PFSK-1 (cell line): Measurements from ENCODE around the gene PHACTR1.

ENCODE experiments used
- FOXP2 ChIP-seq: optimal IDR thresholded peaks from 2 replicates; pipeline ENCODE3; 2011; ENCODE audit warnings: borderline replicate concordance, control low read depth, inconsistent platforms; ENCODE audit not compliant: insufficient read depth; ENCODE audit errors: extremely low read length, extremely low read depth
- POLR2AphosphoS5 ChIP-seq: IDR thresholded peaks from 2 replicates; pipeline ENCODE4 v1.6.1; 2012; ENCODE audit warnings: low read depth, mild to moderate bottlenecking, control low read depth, low read length, moderate library complexity
- REST ChIP-seq, 2 experiments: IDR thresholded peaks; 2 replicates each; pipeline versions ENCODE4 v1.6.1 to v1.8.0; 2011 to 2012; ENCODE audit warnings: low read depth in 2 of 2, low read length in 2 of 2, control low read depth in 1 of 2, inconsistent platforms in 1 of 2, mild to moderate bottlenecking in 1 of 2, moderate library complexity in 1 of 2; ENCODE audit not compliant: insufficient read depth in 1 of 2
- SIN3A ChIP-seq: IDR thresholded peaks from 2 replicates; pipeline ENCODE4 v1.6.1; 2012; ENCODE audit warnings: mild to moderate bottlenecking, low read length, moderate library complexity, borderline replicate concordance; ENCODE audit not compliant: insufficient read depth
- TAF1 ChIP-seq: IDR thresholded peaks from 2 replicates; pipeline ENCODE4 v1.6.1; 2012; ENCODE audit warnings: low read length, control low read depth, borderline replicate concordance; ENCODE audit not compliant: insufficient read depth

The PHACTR1 gene

DNA sequence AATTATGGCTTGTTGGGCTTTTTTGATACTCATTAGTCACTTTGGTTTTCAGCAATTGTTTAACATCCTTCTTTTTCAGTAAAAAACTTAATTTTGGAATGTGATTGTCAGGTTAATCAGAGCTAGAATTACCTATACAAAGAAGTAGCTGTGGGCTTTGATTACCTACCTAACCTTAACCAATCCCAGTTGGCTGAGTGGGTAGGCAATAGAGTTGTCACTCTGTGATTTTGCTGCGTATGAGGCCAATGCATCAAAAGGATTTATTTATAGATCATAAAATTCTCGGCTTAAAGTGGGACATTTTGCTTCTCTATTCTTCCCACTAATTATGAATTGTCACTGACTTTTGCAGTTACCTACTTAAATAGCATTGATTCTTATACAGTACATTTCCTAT is 111.4 kb downstream of the PHACTR1 start:
- TF ChIP-seq POLR2AphosphoS5, result no peak
- no peak for TF ChIP-seq SIN3A
- TF ChIP-seq FOXP2, result no peak
- no peak for TF ChIP-seq REST (IDR thresholded peaks at IDR 0.05; ENCODE audit: insufficient read depth in 1 of 2, low read depth in 2 of 2, low read length in 2 of 2)
- no peak for TF ChIP-seq TAF1

DNA sequence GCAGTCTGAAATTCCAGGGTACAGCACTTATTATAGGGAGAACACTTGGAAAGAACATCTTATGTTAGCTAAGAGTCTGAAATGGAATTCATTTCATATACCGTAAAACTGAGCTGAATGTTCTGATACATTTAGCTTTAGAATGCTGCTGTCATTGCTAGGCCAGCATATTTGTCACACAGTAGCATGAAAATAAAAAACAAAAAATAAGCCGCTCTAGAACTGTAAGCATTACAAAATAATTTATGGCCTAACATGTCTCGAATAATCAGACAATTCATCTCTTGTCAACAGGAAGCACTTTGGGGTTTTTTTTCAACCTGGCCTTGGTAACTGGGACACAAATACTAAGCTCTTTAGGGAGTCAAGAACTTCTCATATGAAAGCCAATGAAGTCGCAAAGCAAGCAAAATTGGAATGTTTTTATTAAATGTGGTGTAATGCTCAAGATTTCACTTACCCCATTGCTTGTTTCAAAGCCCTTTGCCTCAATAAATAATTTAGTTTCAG is 115.7 kb downstream of the PHACTR1 start:
- TF ChIP-seq FOXP2 (no peak), POLR2AphosphoS5 (no peak), REST (IDR thresholded peaks at IDR 0.05; ENCODE audit: insufficient read depth in 1 of 2, low read depth in 2 of 2, low read length in 2 of 2) (no peak), TAF1 (no peak), SIN3A (no peak)

DNA sequence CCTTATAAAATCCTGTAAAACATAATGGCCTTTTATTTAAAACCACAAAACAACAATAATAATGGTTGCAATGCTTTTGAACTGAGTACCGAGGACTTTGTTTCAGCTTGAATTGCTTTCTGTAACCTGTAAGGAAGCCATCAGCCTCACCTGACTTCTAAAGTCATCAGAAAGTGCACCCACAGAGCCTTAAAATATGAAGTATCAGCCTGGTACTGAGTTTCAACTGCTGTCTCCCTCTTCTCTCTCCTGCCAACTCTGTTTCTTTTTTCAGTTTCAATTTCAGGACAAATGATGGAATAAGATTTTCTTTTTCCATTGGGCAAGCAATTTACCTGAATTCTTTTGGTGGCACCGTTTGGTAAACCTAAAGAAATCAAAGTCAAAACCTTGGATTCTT is 119.4 kb downstream of the PHACTR1 start:
- TF ChIP-seq POLR2AphosphoS5 (no peak), TAF1 (no peak), REST (IDR thresholded peaks at IDR 0.05; ENCODE audit: insufficient read depth in 1 of 2, low read depth in 2 of 2, low read length in 2 of 2) (no peak), FOXP2 (no peak), SIN3A (no peak)

GRCh38 chr6:12841619-12842018 is 125.1 kb downstream of the PHACTR1 start:
- TF ChIP-seq REST (IDR thresholded peaks at IDR 0.05; ENCODE audit: insufficient read depth in 1 of 2, low read depth in 2 of 2, low read length in 2 of 2) (no peak), SIN3A (no peak), POLR2AphosphoS5 (no peak), FOXP2 (no peak), TAF1 (no peak)

- TF ChIP-seq SIN3A, result no peak
- TF ChIP-seq FOXP2, result no peak
- TF ChIP-seq REST (IDR thresholded peaks at IDR 0.05; ENCODE audit: insufficient read depth in 1 of 2, low read depth in 2 of 2, low read length in 2 of 2), result no peak
- no peak for TF ChIP-seq TAF1
- TF ChIP-seq POLR2AphosphoS5, result no peak
These were observed 125.5 kb downstream of the PHACTR1 start for GRCh38 chr6:12842114-12842513.
